Activated naive CD8-positive, alpha-beta T cell treated with anti-CD3 and anti-CD28 coated beads, Interleukin-2, amount 10 ng/mL, durations not matched to agents 7 days and 5 days (primary cell): ENCODE results near the gene TCTA. TPM values are rescaled to one million over a fixed set of nuclear protein-coding genes. Genes with fewer than 3 reads are reported as not detected.
A peak's percentile ranks its signal among the peaks of the same experiment; 100 is the strongest.
"Not testable (repeated sequence)": the region's sequence is repeated elsewhere in the genome, so short reads cannot be mapped to it uniquely, and the experiment has no call there.

ENCODE experiments used
- ATAC-seq: fragments of 150-1000 bp; cut with Tn5 transposase; one replicate; pipeline ENCODE4 v1.10.0; 2021; ENCODE audit warnings: low read depth, moderate library complexity
- POLR2A ChIA-PET: fragments of 350-600 bp; sonication (Branson Sonifier 250); formaldehyde crosslinking; loops from one replicate; lab custom pipeline; 2021; ENCODE audit warnings: antibody characterized with exemption; lab: Charles Lee
- DNase-seq: peaks from one replicate; pipeline ENCODE4 v3.0.0; 2021
- H3K27ac Mint-ChIP-seq: one replicate; pipeline ENCODE4 v1.8.0; 2022; ENCODE audit warnings: mild to moderate bottlenecking, mixed read lengths
- H3K27me3 Mint-ChIP-seq: one replicate; pipeline ENCODE4 v1.8.0; 2022; ENCODE audit warnings: mild to moderate bottlenecking, moderate library complexity, mixed read lengths
- H3K36me3 Mint-ChIP-seq: one replicate; pipeline ENCODE4 v1.8.0; 2021; ENCODE audit warnings: mild to moderate bottlenecking, mixed read lengths
- H3K4me1 Mint-ChIP-seq: one replicate; pipeline ENCODE4 v1.8.0; 2021; ENCODE audit warnings: mixed read lengths
- H3K4me3 Mint-ChIP-seq: one replicate; pipeline ENCODE4 v1.8.0; 2022; ENCODE audit warnings: mild to moderate bottlenecking, moderate library complexity, mixed read lengths
- H3K9me3 Mint-ChIP-seq: one replicate; pipeline ENCODE4 v1.8.0; 2021; ENCODE audit warnings: mixed read lengths
- total RNA-seq, 2 experiments: library from RNA; stranded (reverse); gene quantifications; one replicate each; pipeline ENCODE4 v1.2.3, GENCODE V29; 2021

TCTA gene
- total RNA-seq, 2 experiments from 2014 or later = 30.3 TPM

GRCh38 chr3:49391310-49391709, 20.9 kb upstream of the TCTA start:
- H3K27ac Mint-ChIP-seq, POLR2A ChIA-PET, H3K9me3 Mint-ChIP-seq, H3K4me3 Mint-ChIP-seq, H3K27me3 Mint-ChIP-seq, ATAC-seq, DNase-seq: not testable (repeated sequence)
- Mint-ChIP-seq H3K36me3 (peaks cover 33% of the 10 kb centered on the region), H3K4me1 (peaks cover 28% of the 10 kb centered on the region)

- no peak overlapping the region for H3K4me3 Mint-ChIP-seq
- H3K9me3 Mint-ChIP-seq = no peaks in the 10 kb centered on the region
- peaks cover 45% of the 10 kb centered on the region for H3K4me1 Mint-ChIP-seq
- DNase-seq (no peak), ATAC-seq (no peak)
- H3K36me3 Mint-ChIP-seq = peaks cover 48% of the 10 kb centered on the region
- POLR2A ChIA-PET = no interaction called here
- peak overlapping the region; percentile 45 for H3K27ac Mint-ChIP-seq
- H3K27me3 Mint-ChIP-seq = no peaks in the 10 kb centered on the region
These were observed 14.8 kb upstream of the TCTA start for GRCh38 chr3:49397470-49397869.

GRCh38 chr3:49399461-49399860, 12.8 kb upstream of the TCTA start:
- ATAC-seq (no peak), DNase-seq (no peak)
- POLR2A ChIA-PET = no interaction called here
- H3K4me3 Mint-ChIP-seq = no peak overlapping the region
- H3K27ac Mint-ChIP-seq = no peak overlapping the region
- H3K4me1 Mint-ChIP-seq = peaks cover 38% of the 10 kb centered on the region
- peaks cover 43% of the 10 kb centered on the region for H3K36me3 Mint-ChIP-seq
- H3K27me3 Mint-ChIP-seq = no peaks in the 10 kb centered on the region
- H3K9me3 Mint-ChIP-seq = no peaks in the 10 kb centered on the region

GRCh38 chr3:49401766-49402165, 10.5 kb upstream of the TCTA start:
- no peak overlapping the region for H3K4me3 Mint-ChIP-seq
- H3K36me3 Mint-ChIP-seq = peaks cover 36% of the 10 kb centered on the region
- H3K27ac Mint-ChIP-seq = no peak overlapping the region
- H3K27me3 Mint-ChIP-seq = no peaks in the 10 kb centered on the region
- no peaks in the 10 kb centered on the region for H3K9me3 Mint-ChIP-seq
- POLR2A ChIA-PET = no interaction called here
- peaks cover 30% of the 10 kb centered on the region for H3K4me1 Mint-ChIP-seq
- DNase-seq = no peak
- ATAC-seq = no peak

GRCh38 chr3:49403891-49404290, 8.3 kb upstream of the TCTA start:
- no peaks in the 10 kb centered on the region for H3K27me3 Mint-ChIP-seq
- peaks cover 30% of the 10 kb centered on the region for H3K36me3 Mint-ChIP-seq
- no peak overlapping the region for H3K4me3 Mint-ChIP-seq
- no peak overlapping the region for H3K27ac Mint-ChIP-seq
- peaks cover 32% of the 10 kb centered on the region for H3K4me1 Mint-ChIP-seq
- ATAC-seq = no peak
- POLR2A ChIA-PET = no interaction called here
- no peak for DNase-seq
- H3K9me3 Mint-ChIP-seq = no peaks in the 10 kb centered on the region

GRCh38 chr3:49405570-49405969, 6.7 kb upstream of the TCTA start:
- not testable (repeated sequence) for ATAC-seq, DNase-seq, H3K27ac Mint-ChIP-seq, H3K4me3 Mint-ChIP-seq, H3K9me3 Mint-ChIP-seq, H3K27me3 Mint-ChIP-seq
- POLR2A ChIA-PET = interaction anchor here (0.8 to 1.0 kb wide), 2 partner anchors 64 to 66 kb away, joined by 4 to 6 read pairs; partner anchors contain the start of gene USP4
- H3K4me1 Mint-ChIP-seq = peaks cover 33% of the 10 kb centered on the region
- H3K36me3 Mint-ChIP-seq = peaks cover 22% of the 10 kb centered on the region

- H3K36me3 Mint-ChIP-seq = peaks cover 20% of the 10 kb centered on the region
These were observed 5.4 kb upstream of the TCTA start for GRCh38 chr3:49406571-49407565.

GRCh38 chr3:49410066-49410845, 2.0 kb upstream of the TCTA start:
- POLR2A ChIA-PET = interaction anchor here (0.6 to 1.1 kb wide), 4 partner anchors 34 to 316 kb away, joined by 3 to 8 read pairs (median 3); partner anchors contain the start of genes QRICH1, USP19 and USP4
- Mint-ChIP-seq H3K27ac (peak overlapping the region; percentile 89), H3K9me3 (no peaks in the 10 kb centered on the region), H3K36me3 (peaks cover 22% of the 10 kb centered on the region), H3K4me3 (peak overlapping the region; percentile 94), H3K27me3 (no peaks in the 10 kb centered on the region), H3K4me1 (peaks cover 45% of the 10 kb centered on the region)
- DNase-seq (no peak), ATAC-seq (no peak)

More at GRCh38 chr3:49406571-49407565, 5.4 kb upstream of the TCTA start:
- H3K27me3 Mint-ChIP-seq = no peaks in the 10 kb centered on the region
- ATAC-seq (no peak), DNase-seq (no peak)
- peak overlapping the region; percentile 49 for H3K27ac Mint-ChIP-seq
- POLR2A ChIA-PET = no interaction called here
- H3K4me1 Mint-ChIP-seq = peaks cover 29% of the 10 kb centered on the region
- H3K4me3 Mint-ChIP-seq = peak overlapping the region; percentile 47
- H3K9me3 Mint-ChIP-seq = no peaks in the 10 kb centered on the region

- Mint-ChIP-seq H3K27me3 (no peaks in the 10 kb centered on the region), H3K27ac (peak overlapping the region; percentile 89), H3K9me3 (no peaks in the 10 kb centered on the region), H3K36me3 (peaks cover 19% of the 10 kb centered on the region), H3K4me1 (peaks cover 50% of the 10 kb centered on the region), H3K4me3 (peak overlapping the region; percentile 94)
- ATAC-seq = no peak
- no peak for DNase-seq
- POLR2A ChIA-PET = interaction anchor here (0.6 to 2.4 kb wide), 20 partner anchors 9 to 491 kb away, joined by 3 to 45 read pairs (median 4); partner anchors contain the start of genes AMT, DAG1, GPX1 and IMPDH2
These were observed 1.2 kb upstream of the TCTA start for GRCh38 chr3:49410846-49411534.

- H3K9me3 Mint-ChIP-seq = no peaks in the 10 kb centered on the region
- H3K27me3 Mint-ChIP-seq = no peaks in the 10 kb centered on the region
- DNase-seq (no peak), ATAC-seq (peak; percentile 19)
- peaks cover 19% of the 10 kb centered on the region for H3K36me3 Mint-ChIP-seq
- H3K4me1 Mint-ChIP-seq = peaks cover 52% of the 10 kb centered on the region
- POLR2A ChIA-PET = interaction anchor here (0.6 to 5.7 kb wide), 30 partner anchors 8 to 492 kb away, joined by 3 to 45 read pairs (median 4); partner anchors contain the start of genes AMT, DAG1, GPX1 and IMPDH2
- peak overlapping the region; percentile 92 for H3K27ac Mint-ChIP-seq
- peak overlapping the region; percentile 94 for H3K4me3 Mint-ChIP-seq
These were observed 672 bp upstream of the TCTA start for GRCh38 chr3:49411535-49411967.

- Mint-ChIP-seq H3K4me1 (peaks cover 54% of the 10 kb centered on the region), H3K9me3 (no peaks in the 10 kb centered on the region), H3K4me3 (peak overlapping the region; percentile 93), H3K27ac (peak overlapping the region; percentile 92), H3K27me3 (no peaks in the 10 kb centered on the region), H3K36me3 (peaks cover 24% of the 10 kb centered on the region)
- POLR2A ChIA-PET = interaction anchor here (0.6 to 5.7 kb wide), 16 partner anchors 9 to 850 kb away, joined by 3 to 45 read pairs (median 6); partner anchors contain the start of genes AMT, DAG1, GPX1 and NDUFAF3
- peak; percentile 30 for DNase-seq
- no peak for ATAC-seq
These were observed 562 bp downstream of the TCTA start for GRCh38 chr3:49412632-49413337.

GRCh38 chr3:49413338-49413734, 1.1 kb downstream of the TCTA start:
- Mint-ChIP-seq H3K9me3 (no peaks in the 10 kb centered on the region), H3K27ac (peak overlapping the region; percentile 92), H3K4me3 (peak overlapping the region; percentile 93), H3K27me3 (no peaks in the 10 kb centered on the region), H3K4me1 (peaks cover 54% of the 10 kb centered on the region), H3K36me3 (peaks cover 27% of the 10 kb centered on the region)
- no peak for ATAC-seq
- POLR2A ChIA-PET = interaction anchor here (1.0 to 5.7 kb wide), 5 partner anchors 9 to 74 kb away, joined by 4 to 45 read pairs (median 15); partner anchors contain the start of genes AMT, DAG1 and USP4
- DNase-seq = no peak
